ENCODE results near the gene MYL10. TPM values are rescaled to one million over a fixed set of nuclear protein-coding genes. Genes with fewer than 3 reads are reported as not detected.
"Not testable (repeated sequence)": the region's sequence is repeated elsewhere in the genome, so short reads cannot be mapped to it uniquely, and the experiment has no call there.

MYL10 gene
- total and polyA plus RNA-seq, 11 donors: not detected

- DNase-seq (no peak), ATAC-seq (no peak)
- 60 to 69% (median 64%) methylated on average over 5 of the region's 5 CpGs for WGBS, 4 donors
- Histone ChIP-seq H3K27me3 (peaks cover 0 to 18% (median 0%) of the 10 kb centered on the region in 9 donors), H3K36me3 (no peaks in the 10 kb centered on the region), H3K27ac (no peak overlapping the region), H3K9me3 (no peaks in the 10 kb centered on the region), H3K4me1 (no peaks in the 10 kb centered on the region), H3K4me3 (no peak overlapping the region)
- intact Hi-C loops (cut with DNase I): no loop called here
- TF ChIP-seq, protein P1, sequence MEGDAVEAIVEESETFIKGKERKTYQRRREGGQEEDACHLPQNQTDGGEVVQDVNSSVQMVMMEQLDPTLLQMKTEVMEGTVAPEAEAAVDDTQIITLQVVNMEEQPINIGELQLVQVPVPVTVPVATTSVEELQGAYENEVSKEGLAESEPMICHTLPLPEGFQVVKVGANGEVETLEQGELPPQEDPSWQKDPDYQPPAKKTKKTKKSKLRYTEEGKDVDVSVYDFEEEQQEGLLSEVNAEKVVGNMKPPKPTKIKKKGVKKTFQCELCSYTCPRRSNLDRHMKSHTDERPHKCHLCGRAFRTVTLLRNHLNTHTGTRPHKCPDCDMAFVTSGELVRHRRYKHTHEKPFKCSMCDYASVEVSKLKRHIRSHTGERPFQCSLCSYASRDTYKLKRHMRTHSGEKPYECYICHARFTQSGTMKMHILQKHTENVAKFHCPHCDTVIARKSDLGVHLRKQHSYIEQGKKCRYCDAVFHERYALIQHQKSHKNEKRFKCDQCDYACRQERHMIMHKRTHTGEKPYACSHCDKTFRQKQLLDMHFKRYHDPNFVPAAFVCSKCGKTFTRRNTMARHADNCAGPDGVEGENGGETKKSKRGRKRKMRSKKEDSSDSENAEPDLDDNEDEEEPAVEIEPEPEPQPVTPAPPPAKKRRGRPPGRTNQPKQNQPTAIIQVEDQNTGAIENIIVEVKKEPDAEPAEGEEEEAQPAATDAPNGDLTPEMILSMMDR (IDR thresholded peaks at IDR 0.05): no peak
- TF ChIP-seq POLR2A (IDR thresholded peaks at IDR 0.05): no peak
Observed at GRCh38 chr7:101657171-101657570, 28.1 kb upstream of the MYL10 start.

DNA sequence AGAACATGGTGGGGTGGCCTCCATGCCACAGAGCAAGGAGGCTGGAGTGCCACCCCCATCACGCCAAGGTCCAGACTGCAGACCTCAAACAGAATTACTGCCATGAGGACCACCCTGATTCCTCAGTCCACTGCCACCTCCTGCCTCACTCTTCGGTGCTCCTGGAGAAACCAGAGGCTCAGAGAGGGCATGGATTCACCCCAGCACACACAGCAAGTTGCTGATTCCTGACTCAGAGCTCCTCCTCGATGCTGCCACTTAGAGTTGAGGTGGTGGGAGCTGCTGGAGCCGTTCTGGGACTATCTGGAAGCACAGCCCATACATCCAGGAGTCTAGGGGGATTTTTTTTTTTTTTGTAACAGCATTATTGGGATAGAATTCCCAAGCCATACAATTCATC, 22.0 kb upstream of the MYL10 start:
- ATAC-seq (no peak), DNase-seq (no peak)
- H3K27ac ChIP-seq: no peak overlapping the region
- TF ChIP-seq, protein P1 (IDR thresholded peaks at IDR 0.05): no peak
- no peak for TF ChIP-seq POLR2A (IDR thresholded peaks at IDR 0.05)
- no peaks in the 10 kb centered on the region for H3K9me3 ChIP-seq
- H3K27me3 ChIP-seq: peaks cover 0 to 12% (median 0%) of the 10 kb centered on the region in 9 donors
- H3K4me3 ChIP-seq: no peak overlapping the region
- 62 to 68% (median 65%) methylated on average over 4 of the region's 4 CpGs for WGBS, 4 donors
- no peaks in the 10 kb centered on the region for H3K36me3 ChIP-seq
- H3K4me1 ChIP-seq: no peaks in the 10 kb centered on the region
- intact Hi-C loops (cut with DNase I): no loop called here

GRCh38 chr7:101650579-101651081, 21.5 kb upstream of the MYL10 start:
- Histone ChIP-seq H3K4me1 (no peaks in the 10 kb centered on the region), H3K27ac (no peak overlapping the region), H3K4me3 (no peak overlapping the region), H3K27me3 (peaks cover 0 to 12% (median 0%) of the 10 kb centered on the region in 9 donors), H3K9me3 (no peaks in the 10 kb centered on the region), H3K36me3 (no peaks in the 10 kb centered on the region)
- no peak for TF ChIP-seq POLR2A (IDR thresholded peaks at IDR 0.05)
- TF ChIP-seq, protein P1 (IDR thresholded peaks at IDR 0.05): no peak
- ATAC-seq (no peak), DNase-seq (no peak)
- intact Hi-C loops (cut with DNase I): no loop called here
- WGBS, 4 donors: 36 to 48% (median 40%) methylated on average over 8 of the region's 8 CpGs

DNA sequence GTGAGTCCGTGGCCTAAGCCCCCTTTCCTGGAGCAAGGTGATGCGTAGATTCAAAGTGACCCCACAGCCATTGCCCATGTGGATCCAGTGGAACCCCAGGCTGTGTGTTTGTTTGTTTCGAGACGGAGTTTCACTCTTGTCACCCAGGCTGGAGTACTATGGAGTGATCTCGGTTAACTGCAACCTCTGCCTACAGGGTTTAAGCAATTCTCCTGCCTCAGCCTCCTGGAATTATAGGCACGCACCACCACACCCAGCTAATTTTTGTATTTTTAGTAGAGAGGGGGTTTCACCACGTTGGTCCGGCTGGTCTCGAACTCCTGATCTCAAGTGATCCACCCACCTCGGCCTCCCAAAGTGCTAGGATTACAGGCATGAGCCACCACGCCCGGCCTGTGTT, 18.8 kb upstream of the MYL10 start:
- H3K4me3 ChIP-seq; H3K4me1 ChIP-seq; H3K27me3 ChIP-seq; H3K36me3 ChIP-seq; DNase-seq; intact Hi-C loops (cut with DNase I); H3K27ac ChIP-seq; H3K9me3 ChIP-seq; ATAC-seq: not testable (repeated sequence)
- 87 to 92% (median 88%) methylated on average over 11 to 12 of the region's 12 CpGs for WGBS, 4 donors

DNA sequence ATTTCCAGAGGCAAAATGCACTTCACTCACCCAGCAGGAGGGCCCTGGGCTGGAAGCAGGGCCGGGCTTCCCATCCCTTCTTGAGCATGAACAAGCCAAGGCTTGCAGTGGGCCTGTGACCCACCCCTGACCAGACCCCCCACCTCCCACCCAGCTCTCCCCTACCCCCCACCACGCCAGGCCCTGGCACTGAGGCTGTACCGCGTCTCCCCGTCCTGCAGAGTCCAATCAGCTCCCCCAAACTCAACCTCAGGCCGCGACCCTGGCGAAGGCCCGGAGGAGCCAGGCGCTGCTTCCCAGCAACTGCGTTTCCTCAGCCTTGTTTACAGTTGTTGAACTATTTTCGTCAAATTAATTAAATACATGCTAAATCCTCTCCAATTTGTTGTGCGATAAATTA, 16.9 kb upstream of the MYL10 start:
- H3K27ac ChIP-seq: no peak overlapping the region

More for the DNA sequence above, 16.9 kb upstream of the MYL10 start:
- intact Hi-C loops (cut with DNase I): no loop called here
- DNase-seq (no peak), ATAC-seq (no peak)
- Histone ChIP-seq H3K4me1 (peaks cover 0 to 3% (median 0%) of the 10 kb centered on the region in 12 donors), H3K4me3 (no peak overlapping the region), H3K9me3 (no peaks in the 10 kb centered on the region), H3K36me3 (no peaks in the 10 kb centered on the region), H3K27me3 (no peaks in the 10 kb centered on the region)
- WGBS, 4 donors: 77 to 94% (median 91%) methylated on average over 12 to 13 of the region's 13 CpGs
- no peak for TF ChIP-seq POLR2A (IDR thresholded peaks at IDR 0.05)
- TF ChIP-seq, protein P1 (IDR thresholded peaks at IDR 0.05): no peak

Data from heart left ventricle (tissue), 16 donors.